ENCODE data around the gene MTOR.

DNA sequence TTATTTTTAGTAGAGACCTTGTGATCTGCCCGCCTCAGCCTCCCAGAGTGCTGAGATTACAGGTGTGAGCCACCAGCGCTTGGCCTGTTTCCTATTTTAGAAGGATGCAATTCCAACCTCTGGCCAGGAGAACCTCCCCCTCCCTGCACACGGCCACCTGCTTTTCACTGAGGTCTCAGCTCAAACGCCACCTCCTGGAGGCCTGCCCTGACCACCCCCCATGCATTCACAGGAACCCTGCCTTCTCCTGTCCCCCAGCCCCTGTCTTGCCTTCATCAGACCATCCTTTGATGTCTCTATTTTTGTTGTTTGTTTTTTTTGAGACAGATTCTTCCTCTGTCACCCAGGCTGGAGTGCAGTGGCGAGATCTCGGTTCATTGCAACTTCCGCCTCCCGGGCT, 204.9 kb downstream of the MTOR start:
- TF ChIP-seq, protein P1, sequence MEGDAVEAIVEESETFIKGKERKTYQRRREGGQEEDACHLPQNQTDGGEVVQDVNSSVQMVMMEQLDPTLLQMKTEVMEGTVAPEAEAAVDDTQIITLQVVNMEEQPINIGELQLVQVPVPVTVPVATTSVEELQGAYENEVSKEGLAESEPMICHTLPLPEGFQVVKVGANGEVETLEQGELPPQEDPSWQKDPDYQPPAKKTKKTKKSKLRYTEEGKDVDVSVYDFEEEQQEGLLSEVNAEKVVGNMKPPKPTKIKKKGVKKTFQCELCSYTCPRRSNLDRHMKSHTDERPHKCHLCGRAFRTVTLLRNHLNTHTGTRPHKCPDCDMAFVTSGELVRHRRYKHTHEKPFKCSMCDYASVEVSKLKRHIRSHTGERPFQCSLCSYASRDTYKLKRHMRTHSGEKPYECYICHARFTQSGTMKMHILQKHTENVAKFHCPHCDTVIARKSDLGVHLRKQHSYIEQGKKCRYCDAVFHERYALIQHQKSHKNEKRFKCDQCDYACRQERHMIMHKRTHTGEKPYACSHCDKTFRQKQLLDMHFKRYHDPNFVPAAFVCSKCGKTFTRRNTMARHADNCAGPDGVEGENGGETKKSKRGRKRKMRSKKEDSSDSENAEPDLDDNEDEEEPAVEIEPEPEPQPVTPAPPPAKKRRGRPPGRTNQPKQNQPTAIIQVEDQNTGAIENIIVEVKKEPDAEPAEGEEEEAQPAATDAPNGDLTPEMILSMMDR (IDR thresholded peaks at IDR 0.05): no peak
- no peak for TF ChIP-seq POLR2A (IDR thresholded peaks at IDR 0.05)
